ENCODE results near the gene BPIFB4. TPM values are rescaled to one million over a fixed set of nuclear protein-coding genes. Genes with fewer than 3 reads are reported as not detected.
"Not testable (repeated sequence)": the region's sequence is repeated elsewhere in the genome, so short reads cannot be mapped to it uniquely, and the experiment has no call there.

BPIFB4 gene
- total RNA-seq, 2 experiments from 2014 or later, result not detected

GRCh38 chr20:33095902-33096584 lies 16.6 kb downstream of the BPIFB4 start:
- peak; percentile 75 for DNase-seq
- intact Hi-C loops (cut with micrococcal nuclease), result loop anchor here (1.0 to 10.0 kb wide), 6 partner anchors 149 to 421 kb away; partner anchors contain the start of gene C20orf203
- CTCF ChIA-PET, result interaction anchor here (0.8 to 2.4 kb wide), 17 partner anchors 17 to 422 kb away, joined by 3 to 21 read pairs (median 6); partner anchors contain the start of genes BPIFB4, C20orf203 and SUN5
- not testable (repeated sequence) for H3K36me3 Mint-ChIP-seq (ENCODE audit: low read depth); H3K4me1 Mint-ChIP-seq (ENCODE audit: low read depth); H3K27me3 Mint-ChIP-seq (ENCODE audit: low read depth); H3K9me3 Mint-ChIP-seq; H3K27ac Mint-ChIP-seq; H3K4me3 Mint-ChIP-seq

GRCh38 chr20:33097001-33097400 lies 17.6 kb downstream of the BPIFB4 start:
- Mint-ChIP-seq H3K9me3 (no peaks in the 10 kb centered on the region), H3K27ac (no peak overlapping the region), H3K36me3 (ENCODE audit: low read depth) (no peaks in the 10 kb centered on the region), H3K4me3 (no peak overlapping the region), H3K4me1 (ENCODE audit: low read depth) (peaks cover 2% of the 10 kb centered on the region), H3K27me3 (ENCODE audit: low read depth) (no peaks in the 10 kb centered on the region)
- CTCF ChIA-PET, result interaction anchor here (0.9 to 2.4 kb wide), 10 partner anchors 46 to 209 kb away, joined by 3 to 21 read pairs (median 5); no protein-coding TSS in a partner anchor
- intact Hi-C loops (cut with micrococcal nuclease), result loop anchor here (2.0 to 10.0 kb wide), 3 partner anchors 150 to 422 kb away; partner anchors contain the start of gene C20orf203
- DNase-seq, result no peak

GRCh38 chr20:33099843-33100538 lies 20.5 kb downstream of the BPIFB4 start:
- H3K4me3 Mint-ChIP-seq, result no peak overlapping the region
- intact Hi-C loops (cut with micrococcal nuclease), result loop anchor here (10.0 kb wide), 1 partner anchor 425 kb away; the partner anchor contains the start of gene C20orf203
- CTCF ChIA-PET, result interaction anchor here (1.3 kb wide), 1 partner anchor 187 kb away, joined by 4 read pairs; no protein-coding TSS in a partner anchor
- H3K27me3 Mint-ChIP-seq (ENCODE audit: low read depth), result no peaks in the 10 kb centered on the region
- no peak overlapping the region for H3K27ac Mint-ChIP-seq
- no peaks in the 10 kb centered on the region for H3K9me3 Mint-ChIP-seq
- DNase-seq, result no peak
- no peaks in the 10 kb centered on the region for H3K36me3 Mint-ChIP-seq (ENCODE audit: low read depth)
- peaks cover 2% of the 10 kb centered on the region for H3K4me1 Mint-ChIP-seq (ENCODE audit: low read depth)

- Mint-ChIP-seq H3K4me1 (ENCODE audit: low read depth) (no peaks in the 10 kb centered on the region), H3K27ac (no peak overlapping the region), H3K9me3 (no peaks in the 10 kb centered on the region), H3K36me3 (ENCODE audit: low read depth) (no peaks in the 10 kb centered on the region), H3K27me3 (ENCODE audit: low read depth) (no peaks in the 10 kb centered on the region), H3K4me3 (no peak overlapping the region)
- no peak for DNase-seq
- CTCF ChIA-PET, result interaction anchor here (0.7 to 0.9 kb wide), 2 partner anchors 27 to 242 kb away, joined by 3 to 4 read pairs; no protein-coding TSS in a partner anchor
- intact Hi-C loops (cut with micrococcal nuclease), result no loop called here
Measured at GRCh38 chr20:33103556-33103955, 24.1 kb downstream of the BPIFB4 start.

- Mint-ChIP-seq H3K27me3 (ENCODE audit: low read depth) (no peaks in the 10 kb centered on the region), H3K4me1 (ENCODE audit: low read depth) (no peaks in the 10 kb centered on the region), H3K9me3 (no peaks in the 10 kb centered on the region), H3K27ac (no peak overlapping the region), H3K4me3 (no peak overlapping the region), H3K36me3 (ENCODE audit: low read depth) (no peaks in the 10 kb centered on the region)
- intact Hi-C loops (cut with micrococcal nuclease), result no loop called here
- CTCF ChIA-PET, result interaction anchor here (0.9 kb wide), 1 partner anchor 28 kb away, joined by 4 read pairs; no protein-coding TSS in a partner anchor
- no peak for DNase-seq
Measured at GRCh38 chr20:33104336-33104735, 24.9 kb downstream of the BPIFB4 start.

GRCh38 chr20:33105316-33105924 lies 26.0 kb downstream of the BPIFB4 start:
- intact Hi-C loops (cut with micrococcal nuclease), result no loop called here
- no peak overlapping the region for H3K27ac Mint-ChIP-seq
- no peaks in the 10 kb centered on the region for H3K27me3 Mint-ChIP-seq (ENCODE audit: low read depth)
- H3K36me3 Mint-ChIP-seq (ENCODE audit: low read depth), result no peaks in the 10 kb centered on the region
- CTCF ChIA-PET, result no interaction called here
- no peaks in the 10 kb centered on the region for H3K4me1 Mint-ChIP-seq (ENCODE audit: low read depth)
- no peak for DNase-seq
- H3K9me3 Mint-ChIP-seq, result no peaks in the 10 kb centered on the region
- H3K4me3 Mint-ChIP-seq, result no peak overlapping the region

- H3K27ac Mint-ChIP-seq; H3K4me1 Mint-ChIP-seq (ENCODE audit: low read depth); H3K27me3 Mint-ChIP-seq (ENCODE audit: low read depth); H3K4me3 Mint-ChIP-seq; intact Hi-C loops (cut with micrococcal nuclease); H3K9me3 Mint-ChIP-seq; H3K36me3 Mint-ChIP-seq (ENCODE audit: low read depth); DNase-seq; CTCF ChIA-PET: not testable (repeated sequence)
Measured at GRCh38 chr20:33106058-33106620, 26.7 kb downstream of the BPIFB4 start.

- H3K27me3 Mint-ChIP-seq (ENCODE audit: low read depth), result no peaks in the 10 kb centered on the region
- no peaks in the 10 kb centered on the region for H3K9me3 Mint-ChIP-seq
- no peak overlapping the region for H3K4me3 Mint-ChIP-seq
- no peaks in the 10 kb centered on the region for H3K36me3 Mint-ChIP-seq (ENCODE audit: low read depth)
- CTCF ChIA-PET, result no interaction called here
- H3K4me1 Mint-ChIP-seq (ENCODE audit: low read depth), result no peaks in the 10 kb centered on the region
- intact Hi-C loops (cut with micrococcal nuclease), result no loop called here
- no peak overlapping the region for H3K27ac Mint-ChIP-seq
- no peak for DNase-seq
Measured at GRCh38 chr20:33108661-33109060, 29.2 kb downstream of the BPIFB4 start.

GRCh38 chr20:33110147-33110825 lies 30.8 kb downstream of the BPIFB4 start:
- Mint-ChIP-seq H3K4me3 (no peak overlapping the region), H3K27ac (no peak overlapping the region), H3K9me3 (no peaks in the 10 kb centered on the region), H3K27me3 (ENCODE audit: low read depth) (no peaks in the 10 kb centered on the region), H3K4me1 (ENCODE audit: low read depth) (no peaks in the 10 kb centered on the region), H3K36me3 (ENCODE audit: low read depth) (no peaks in the 10 kb centered on the region)
- CTCF ChIA-PET, result interaction anchor here (0.6 to 0.9 kb wide), 2 partner anchors 44 to 105 kb away, joined by 3 read pairs; no protein-coding TSS in a partner anchor
- intact Hi-C loops (cut with micrococcal nuclease), result no loop called here
- no peak for DNase-seq

GRCh38 chr20:33111306-33111705 lies 31.9 kb downstream of the BPIFB4 start:
- CTCF ChIA-PET, result no interaction called here
- Mint-ChIP-seq H3K27ac (no peak overlapping the region), H3K4me1 (ENCODE audit: low read depth) (no peaks in the 10 kb centered on the region), H3K4me3 (no peak overlapping the region), H3K9me3 (no peaks in the 10 kb centered on the region), H3K27me3 (ENCODE audit: low read depth) (no peaks in the 10 kb centered on the region), H3K36me3 (ENCODE audit: low read depth) (no peaks in the 10 kb centered on the region)
- no peak for DNase-seq
- intact Hi-C loops (cut with micrococcal nuclease), result no loop called here

- no peak for DNase-seq
- intact Hi-C loops (cut with micrococcal nuclease), result no loop called here
- no peaks in the 10 kb centered on the region for H3K36me3 Mint-ChIP-seq (ENCODE audit: low read depth)
- no peaks in the 10 kb centered on the region for H3K4me1 Mint-ChIP-seq (ENCODE audit: low read depth)
- no peaks in the 10 kb centered on the region for H3K9me3 Mint-ChIP-seq
- no peak overlapping the region for H3K27ac Mint-ChIP-seq
- no peak overlapping the region for H3K4me3 Mint-ChIP-seq
- CTCF ChIA-PET, result no interaction called here
- H3K27me3 Mint-ChIP-seq (ENCODE audit: low read depth), result no peaks in the 10 kb centered on the region
Measured at GRCh38 chr20:33112547-33113386, 33.3 kb downstream of the BPIFB4 start.

Data from activated naive CD4-positive, alpha-beta T cell treated with anti-CD3 and anti-CD28 coated beads for 36 hours (primary cell).